HEK293 (cell line): ENCODE measurements around the gene GNAQ.

Experiments
- AEBP2 ChIP-seq: fragments of 450-650 bp; formaldehyde crosslinking; IDR thresholded peaks from 2 replicates; pipeline ENCODE4 v1.5.1; 2016; ENCODE audit warnings: missing biosample characterization, missing genetic modification characterization, borderline replicate concordance
- CTCF ChIP-seq: fragments of 450-650 bp; formaldehyde crosslinking; IDR thresholded peaks from 2 replicates; pipeline ENCODE4 v1.5.1; 2016; ENCODE audit warnings: missing biosample characterization, missing genetic modification characterization
- RBAK ChIP-seq: fragments of 450-650 bp; formaldehyde crosslinking; IDR thresholded peaks from 2 replicates; pipeline ENCODE4 v1.5.1; 2016; ENCODE audit warnings: missing biosample characterization, missing genetic modification characterization
- SP2 ChIP-seq: fragments of 450-650 bp; formaldehyde crosslinking; IDR thresholded peaks from 2 replicates; pipeline ENCODE4 v1.5.1; 2016; ENCODE audit warnings: missing biosample characterization, missing genetic modification characterization
- TCF7L2 ChIP-seq: IDR thresholded peaks from 2 replicates; pipeline ENCODE4 v1.6.1; 2011; ENCODE audit warnings: low read depth, mild to moderate bottlenecking, inconsistent platforms, low read length, moderate library complexity, borderline replicate concordance
- YY2 ChIP-seq: fragments of 450-650 bp; formaldehyde crosslinking; IDR thresholded peaks from 2 replicates; pipeline ENCODE4 v1.5.1; 2016; ENCODE audit warnings: missing biosample characterization, missing genetic modification characterization
- ZBTB49 ChIP-seq: fragments of 450-650 bp; formaldehyde crosslinking; IDR thresholded peaks from 2 replicates; pipeline ENCODE4 v1.5.1; 2016; ENCODE audit warnings: missing biosample characterization, missing genetic modification characterization, low read depth
- ZFP3 ChIP-seq: fragments of 450-650 bp; formaldehyde crosslinking; IDR thresholded peaks from 2 replicates; pipeline ENCODE4 v1.5.1; 2016; ENCODE audit warnings: low read depth, missing biosample characterization, missing genetic modification characterization
- ZNF202 ChIP-seq: fragments of 450-650 bp; formaldehyde crosslinking; IDR thresholded peaks from 2 replicates; pipeline ENCODE4 v1.5.1; 2016; ENCODE audit warnings: missing biosample characterization, missing genetic modification characterization, borderline replicate concordance
- ZNF585B ChIP-seq: fragments of 450-650 bp; formaldehyde crosslinking; IDR thresholded peaks from 2 replicates; pipeline ENCODE4 v1.5.1; 2016; ENCODE audit warnings: missing biosample characterization, missing genetic modification characterization
- ZSCAN23 ChIP-seq: fragments of 450-650 bp; formaldehyde crosslinking; IDR thresholded peaks from 2 replicates; pipeline ENCODE4 v1.5.1; 2016; ENCODE audit warnings: missing biosample characterization, missing genetic modification characterization

GRCh38 chr9:78023003-78023741, 8.4 kb downstream of the GNAQ start:
- TF ChIP-seq ZBTB49 (no peak), ZNF202 (tag by site-specific recombination) (no peak), CTCF (tag by site-specific recombination) (no peak), SP2 (tag by site-specific recombination) (no peak), AEBP2 (tag by site-specific recombination) (no peak), RBAK (no peak), TCF7L2 (no peak), YY2 (tag by site-specific recombination) (no peak), ZSCAN23 (tag by site-specific recombination) (no peak), ZFP3 (tag by site-specific recombination) (no peak), ZNF585B (no peak)
